GM20000 (cell line): ENCODE data around the gene LHPP.

Source experiments
- DNase-seq: peaks from one replicate; pipeline ENCODE4 v3.0.0; 2012; ENCODE audit warnings: low spot score
- TF ChIP-seq, protein P1 (sequence below): IDR thresholded peaks from 2 replicates; pipeline ENCODE4 v1.5.1; 2012; ENCODE audit warnings: mild to moderate bottlenecking, control low read depth; ENCODE audit errors: extremely low read depth, missing control alignments

Gene LHPP

GRCh38 chr10:124536496-124537050, 75.0 kb downstream of the LHPP start:
- TF ChIP-seq, protein P1, sequence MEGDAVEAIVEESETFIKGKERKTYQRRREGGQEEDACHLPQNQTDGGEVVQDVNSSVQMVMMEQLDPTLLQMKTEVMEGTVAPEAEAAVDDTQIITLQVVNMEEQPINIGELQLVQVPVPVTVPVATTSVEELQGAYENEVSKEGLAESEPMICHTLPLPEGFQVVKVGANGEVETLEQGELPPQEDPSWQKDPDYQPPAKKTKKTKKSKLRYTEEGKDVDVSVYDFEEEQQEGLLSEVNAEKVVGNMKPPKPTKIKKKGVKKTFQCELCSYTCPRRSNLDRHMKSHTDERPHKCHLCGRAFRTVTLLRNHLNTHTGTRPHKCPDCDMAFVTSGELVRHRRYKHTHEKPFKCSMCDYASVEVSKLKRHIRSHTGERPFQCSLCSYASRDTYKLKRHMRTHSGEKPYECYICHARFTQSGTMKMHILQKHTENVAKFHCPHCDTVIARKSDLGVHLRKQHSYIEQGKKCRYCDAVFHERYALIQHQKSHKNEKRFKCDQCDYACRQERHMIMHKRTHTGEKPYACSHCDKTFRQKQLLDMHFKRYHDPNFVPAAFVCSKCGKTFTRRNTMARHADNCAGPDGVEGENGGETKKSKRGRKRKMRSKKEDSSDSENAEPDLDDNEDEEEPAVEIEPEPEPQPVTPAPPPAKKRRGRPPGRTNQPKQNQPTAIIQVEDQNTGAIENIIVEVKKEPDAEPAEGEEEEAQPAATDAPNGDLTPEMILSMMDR, result no peak
- DNase-seq, result no peak

DNA sequence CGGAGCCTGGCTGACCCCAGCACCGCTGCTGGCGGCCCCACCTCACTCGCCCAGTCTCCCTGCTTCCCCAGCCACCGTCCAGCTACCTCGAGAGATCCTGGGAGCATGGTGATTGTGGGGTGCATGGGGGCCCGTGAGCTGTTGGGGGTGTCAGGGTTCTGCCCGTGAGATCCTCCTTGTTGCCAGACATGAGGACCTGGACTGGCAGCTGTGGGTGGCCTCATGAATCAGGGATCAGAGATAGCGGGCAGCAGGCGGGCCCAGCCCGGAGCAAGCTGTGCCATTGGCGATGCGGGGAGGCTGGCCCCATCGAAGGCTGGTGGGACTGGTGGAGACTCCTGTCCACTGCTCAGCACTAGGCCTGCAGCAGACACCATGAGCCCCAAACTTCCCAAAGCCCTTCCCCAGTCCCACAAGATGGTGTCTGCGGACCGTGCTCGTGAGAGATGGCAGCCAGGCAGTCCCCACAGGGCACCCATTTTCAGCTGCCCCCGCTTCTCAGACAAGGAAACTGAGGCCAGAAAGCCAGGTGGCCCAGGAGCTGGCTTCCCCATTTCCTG, 75.6 kb downstream of the LHPP start:
- no peak for DNase-seq
- TF ChIP-seq, protein P1, result no peak

DNA sequence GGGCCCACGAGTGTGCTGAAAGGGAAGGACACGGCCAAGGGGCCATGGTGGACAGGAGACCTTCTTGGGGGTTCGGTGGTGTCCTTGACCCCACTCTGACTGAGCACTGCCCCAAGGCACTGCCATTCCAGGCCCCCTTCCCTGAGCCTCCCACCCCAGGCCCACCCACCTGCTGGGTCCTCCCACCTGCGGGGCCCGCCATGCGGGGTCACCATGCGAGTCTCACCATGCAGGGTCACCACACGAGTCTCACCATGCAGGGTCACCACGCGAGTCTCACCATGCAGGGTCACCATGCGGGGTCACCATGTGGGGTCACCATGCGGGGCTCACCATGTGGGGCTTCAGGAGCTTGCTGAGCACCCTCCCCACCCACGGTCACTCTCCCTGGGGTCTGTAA, 76.3 kb downstream of the LHPP start:
- TF ChIP-seq, protein P1, result no peak
- no peak for DNase-seq

DNA sequence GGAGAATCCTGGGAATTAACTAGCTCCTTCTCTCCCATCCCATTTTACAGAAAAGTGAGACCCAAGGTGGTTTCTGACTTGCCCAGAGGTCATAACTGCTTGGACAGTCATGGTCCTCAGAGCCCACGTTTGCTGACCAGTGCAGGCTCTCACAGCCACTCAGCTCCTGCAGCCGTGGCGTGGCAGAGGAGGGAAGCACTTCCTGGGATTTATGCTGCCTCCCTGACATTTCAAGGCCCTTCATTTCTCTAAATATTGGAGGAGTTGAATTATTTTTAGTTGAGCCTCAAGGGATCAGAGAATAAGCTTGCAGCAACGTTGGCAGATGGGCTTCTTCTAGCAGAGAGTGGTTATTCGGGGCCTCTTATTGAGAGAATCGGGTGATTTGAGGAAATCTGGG, 77.1 kb downstream of the LHPP start:
- TF ChIP-seq, protein P1, result no peak
- no peak for DNase-seq

GRCh38 chr10:124539935-124540641, 78.5 kb downstream of the LHPP start:
- peak; percentile 86 for DNase-seq
- TF ChIP-seq, protein P1, result peak; percentile 83

GRCh38 chr10:124541076-124541903, 79.7 kb downstream of the LHPP start:
- DNase-seq, result no peak
- TF ChIP-seq, protein P1, result no peak

DNA sequence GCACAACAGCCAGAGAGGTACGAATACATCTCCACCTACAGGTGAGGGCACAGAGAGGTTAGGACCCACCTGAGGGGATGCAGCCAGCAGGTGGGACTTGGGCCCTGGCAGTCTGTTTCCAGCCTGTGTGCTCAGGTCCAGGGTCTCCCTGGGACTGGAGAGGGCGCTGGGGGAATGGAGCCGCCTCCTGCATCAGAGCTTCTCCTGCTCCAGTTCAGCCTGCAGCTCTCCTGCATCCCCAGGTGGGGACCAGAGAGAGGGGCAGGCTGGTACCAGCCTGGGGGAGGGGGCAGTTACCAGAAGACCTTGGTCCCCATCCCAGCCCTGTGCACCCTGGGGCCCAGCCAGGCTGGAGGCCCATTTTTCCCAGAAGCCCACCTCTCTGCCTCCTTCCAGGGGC, 80.7 kb downstream of the LHPP start:
- no peak for DNase-seq
- TF ChIP-seq, protein P1, result no peak
